Endothelial cell of umbilical vein (primary cell): ENCODE results near the gene FGF19. TPM values are rescaled to one million over a fixed set of nuclear protein-coding genes. Genes with fewer than 3 reads are reported as not detected.

ENCODE experiments used
- BruUV-seq: library from RNA; stranded (reverse); fragments of 400-500 nt; replicated peaks from 2 replicates; lab custom pipeline; 2021; lab: Mats Ljungman, UMichigan
- CTCF ChIA-PET: fragments of 300-600, 350-600 bp; sonication (Branson Sonifier 250); formaldehyde crosslinking; loops from one replicate; lab custom pipeline; 2021; ENCODE audit warnings: antibody characterized with exemption, inconsistent platforms; lab: Charles Lee
- POLR2A ChIA-PET: fragments of 300-600, 350-600 bp; sonication (Branson Sonifier 250); formaldehyde crosslinking; loops from one replicate; lab custom pipeline; 2021; ENCODE audit warnings: antibody characterized with exemption, inconsistent platforms; lab: Charles Lee
- DNase-seq: peaks from one replicate; pipeline ENCODE4 v3.0.0-alpha.2; 2011; ENCODE audit warnings: low read depth, low spot score
- FAIRE-seq: peaks from 2 replicates; lab custom pipeline; 2011; peaks lifted over from hg19 to GRCh38; lab: Jason Lieb, UNC
- H2AFZ ChIP-seq: 2 replicates; pipeline ENCODE4 v1.6.0; 2012; ENCODE audit warnings: low read depth, low read length, control low read depth, inconsistent platforms
- H3K27ac ChIP-seq: 2 replicates; pipeline ENCODE4 v1.5.1; 2011; ENCODE audit warnings: low read depth, mild to moderate bottlenecking, control low read depth, low read length, moderate library complexity; ENCODE audit not compliant: insufficient read depth
- H3K27me3 ChIP-seq, 2 experiments: 2 replicates each; pipeline versions ENCODE4 v1.6.0 to v1.6.1; 2011; ENCODE audit warnings: low read length in 2 of 2, mixed read lengths in 1 of 2; ENCODE audit not compliant: control insufficient read depth in 2 of 2, insufficient read depth in 2 of 2
- H3K36me3 ChIP-seq, 2 experiments: 2 replicates in 1 of 2; 3 replicates in 1 of 2; pipeline ENCODE4 v1.5.1; 2011; ENCODE audit warnings: low read length in 2 of 2, mild to moderate bottlenecking in 1 of 2, moderate library complexity in 1 of 2; ENCODE audit not compliant: control insufficient read depth in 2 of 2, insufficient read depth in 2 of 2; ENCODE audit errors: extremely low read depth in 1 of 2
- H3K4me1 ChIP-seq: 3 replicates; pipeline ENCODE4 v1.5.1; 2011; ENCODE audit warnings: mild to moderate bottlenecking, low read length; ENCODE audit not compliant: control insufficient read depth, insufficient read depth; ENCODE audit errors: extremely low read depth
- H3K4me2 ChIP-seq: 2 replicates; pipeline ENCODE4 v1.6.1; 2011; ENCODE audit warnings: low read length, control low read depth, mixed read lengths; ENCODE audit not compliant: insufficient read depth
- H3K4me3 ChIP-seq, 3 experiments: fragments of 200-600 bp in 1 of 3; sonication (generic), shearing (Covaris generic) in 1 of 3; replicated peaks in 1 of 3; 2 replicates each; pipeline ENCODE4 v1.5.1; 2011 to 2016; ENCODE audit warnings: control low read depth in 3 of 3, low read length in 3 of 3, mild to moderate bottlenecking in 2 of 3, inconsistent platforms in 1 of 3, low read depth in 1 of 3, moderate library complexity in 1 of 3; ENCODE audit not compliant: insufficient read depth in 1 of 3
- H3K79me2 ChIP-seq: 2 replicates; pipeline ENCODE4 v1.6.0; 2012; ENCODE audit warnings: low read length, inconsistent platforms; ENCODE audit not compliant: control insufficient read depth, insufficient read depth
- H3K9ac ChIP-seq: replicated peaks from 2 replicates; pipeline ENCODE3; 2011; ENCODE audit warnings: low read length, control low read depth; ENCODE audit not compliant: insufficient read depth; ENCODE audit errors: extremely low read depth
- H3K9me1 ChIP-seq: replicated peaks from 3 replicates; pipeline ENCODE4 v1.6.0; 2011; ENCODE audit warnings: mild to moderate bottlenecking, low read length; ENCODE audit not compliant: control insufficient read depth, insufficient read depth; ENCODE audit errors: extremely low read depth
- H3K9me3 ChIP-seq: replicated peaks from 2 replicates; pipeline ENCODE4 v1.5.1; 2012; ENCODE audit warnings: low read length, inconsistent platforms; ENCODE audit not compliant: control insufficient read depth, insufficient read depth
- H4K20me1 ChIP-seq: replicated peaks from 2 replicates; pipeline ENCODE3; 2011; ENCODE audit warnings: mild to moderate bottlenecking, low read length; ENCODE audit not compliant: control insufficient read depth, insufficient read depth; ENCODE audit errors: extremely low read depth
- EZH2 ChIP-seq: IDR thresholded peaks from 2 replicates; pipeline ENCODE4 v1.6.1; 2012; ENCODE audit warnings: borderline replicate concordance, low read depth, mild to moderate bottlenecking, moderate library complexity, low read length, inconsistent platforms; ENCODE audit not compliant: severe bottlenecking
- FOS ChIP-seq: IDR thresholded peaks from 2 replicates; pipeline ENCODE4 v1.6.1; 2011; ENCODE audit warnings: mild to moderate bottlenecking, low read length, moderate library complexity, borderline replicate concordance; ENCODE audit not compliant: insufficient read depth
- GATA2 ChIP-seq: IDR thresholded peaks from 2 replicates; pipeline ENCODE4 v1.7.0; 2011; ENCODE audit warnings: low read depth, mild to moderate bottlenecking, moderate library complexity, mixed read lengths, low read length; ENCODE audit not compliant: insufficient read length, insufficient read depth
- JUN ChIP-seq: IDR thresholded peaks from 2 replicates; pipeline ENCODE4 v1.6.1; 2011; ENCODE audit warnings: borderline replicate concordance, low read depth; ENCODE audit not compliant: insufficient read length, insufficient read depth
- MAX ChIP-seq: IDR thresholded peaks from 2 replicates; pipeline ENCODE4 v1.6.1; 2011; ENCODE audit not compliant: insufficient read depth, insufficient read length
- MYC ChIP-seq: IDR thresholded peaks from one replicate; pipeline ENCODE4 v1.6.1; 2011; ENCODE audit warnings: mild to moderate bottlenecking, low read depth, low read length
- POLR2A ChIP-seq: IDR thresholded peaks from 2 replicates; pipeline ENCODE4 v1.6.1; 2012; ENCODE audit warnings: low read depth, mild to moderate bottlenecking, control low read depth, low read length
- POLR2AphosphoS5 ChIP-seq: IDR thresholded peaks from 2 replicates; pipeline ENCODE4 v1.6.1; 2012; ENCODE audit warnings: low read depth, mild to moderate bottlenecking, control low read depth, low read length, moderate library complexity; ENCODE audit not compliant: insufficient read depth
- dilution Hi-C: fragments of 300-500 bp; cut with MboI; formaldehyde crosslinking; loops from one replicate; pipeline ENCODE4 v1.15.0; 2019; ENCODE audit warnings: low sequenced_read_pairs; ENCODE audit not compliant: extremely low pct_ligation_motif_present
- intact Hi-C: fragments of 100-400 bp; cut with micrococcal nuclease; formaldehyde crosslinking; loops from one replicate; pipeline ENCODE4 v1.10.0; 2022
- polyA plus RNA-seq, 4 experiments: library from polyadenylated mRNA; depleted of rRNA in 3 of 4; stranded (reverse) in 3 of 4; unstranded in 1 of 4; fragments of >200 nt; gene quantifications; 2 replicates each; pipeline versions ENCODE4 v1.2.1 to v1.2.3, GENCODE V29; 2011 to 2012; ENCODE audit warnings: missing spikeins in 1 of 4
- total RNA-seq: library from RNA; stranded (reverse); gene quantifications from 2 replicates; pipeline ENCODE4 v1.2.3, GENCODE V29; 2021
- TF ChIP-seq, protein P1 (sequence below), 2 donors: IDR thresholded peaks; 1 replicate in 1 of 2; 2 replicates in 1 of 2; pipeline ENCODE4 v1.5.1; 2011; ENCODE audit warnings: low read length in 2 of 2, mild to moderate bottlenecking in 2 of 2, moderate library complexity in 2 of 2, control low read depth in 1 of 2, inconsistent platforms in 1 of 2, low read depth in 1 of 2; ENCODE audit not compliant: insufficient read depth in 1 of 2; ENCODE audit errors: extremely low read depth in 1 of 2

FGF19 gene
- total and polyA plus RNA-seq, 2 donors (not counting 3 experiments of a cell fraction or from before 2014, with no cell fraction given), result 0.03 TPM; not detected in 1

DNA sequence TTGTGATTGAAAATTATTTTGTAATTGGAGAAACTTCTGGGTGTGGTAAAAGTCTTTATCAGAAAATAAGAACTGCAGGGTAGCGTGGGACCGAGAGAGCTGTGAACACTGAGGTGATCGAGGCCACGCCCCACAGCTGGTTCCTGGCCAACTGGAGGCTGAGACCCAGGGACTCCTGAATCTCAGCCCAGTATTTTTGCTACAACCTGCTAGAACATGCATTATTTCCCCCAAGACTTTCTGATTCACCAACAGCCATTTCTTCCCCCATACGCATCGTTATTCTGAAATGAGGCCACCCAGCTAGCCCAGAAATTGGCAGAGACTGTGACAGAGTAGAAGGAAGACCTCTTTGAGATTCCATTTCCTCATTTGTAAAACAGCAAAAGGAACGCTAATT, 3.4 kb upstream of the FGF19 start:
- H3K4me2 ChIP-seq, result no peak overlapping the region
- no peak overlapping the region for H3K27ac ChIP-seq
- peaks cover 43 to 49% of the 10 kb centered on the region in 2 experiments for H3K27me3 ChIP-seq
- no peak overlapping the region for H3K4me3 ChIP-seq
- no TSS peak for BruUV-seq
- no peaks in the 10 kb centered on the region for H3K9me3 ChIP-seq
- dilution Hi-C loops, result no loop called here
- intact Hi-C loops, result no loop called here
- H3K79me2 ChIP-seq, result no peaks in the 10 kb centered on the region
- ChIA-PET POLR2A (interaction anchor here (0.5 kb wide), 1 partner anchor 88 kb away, joined by 4 read pairs; no protein-coding TSS in a partner anchor), CTCF (interaction anchor here (1.0 to 2.4 kb wide), 6 partner anchors 11 to 460 kb away, joined by 3 to 9 read pairs (median 4); no protein-coding TSS in a partner anchor)
- no peaks in the 10 kb centered on the region for H3K9me1 ChIP-seq
- DNase-seq, result no peak
- no peak for TF ChIP-seq MYC
- TF ChIP-seq MAX, result no peak
- TF ChIP-seq, protein P1, sequence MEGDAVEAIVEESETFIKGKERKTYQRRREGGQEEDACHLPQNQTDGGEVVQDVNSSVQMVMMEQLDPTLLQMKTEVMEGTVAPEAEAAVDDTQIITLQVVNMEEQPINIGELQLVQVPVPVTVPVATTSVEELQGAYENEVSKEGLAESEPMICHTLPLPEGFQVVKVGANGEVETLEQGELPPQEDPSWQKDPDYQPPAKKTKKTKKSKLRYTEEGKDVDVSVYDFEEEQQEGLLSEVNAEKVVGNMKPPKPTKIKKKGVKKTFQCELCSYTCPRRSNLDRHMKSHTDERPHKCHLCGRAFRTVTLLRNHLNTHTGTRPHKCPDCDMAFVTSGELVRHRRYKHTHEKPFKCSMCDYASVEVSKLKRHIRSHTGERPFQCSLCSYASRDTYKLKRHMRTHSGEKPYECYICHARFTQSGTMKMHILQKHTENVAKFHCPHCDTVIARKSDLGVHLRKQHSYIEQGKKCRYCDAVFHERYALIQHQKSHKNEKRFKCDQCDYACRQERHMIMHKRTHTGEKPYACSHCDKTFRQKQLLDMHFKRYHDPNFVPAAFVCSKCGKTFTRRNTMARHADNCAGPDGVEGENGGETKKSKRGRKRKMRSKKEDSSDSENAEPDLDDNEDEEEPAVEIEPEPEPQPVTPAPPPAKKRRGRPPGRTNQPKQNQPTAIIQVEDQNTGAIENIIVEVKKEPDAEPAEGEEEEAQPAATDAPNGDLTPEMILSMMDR (IDR thresholded peaks at IDR 0.05; ENCODE audit: extremely low read depth in 1 of 2, insufficient read depth in 1 of 2, low read depth in 1 of 2, low read length in 2 of 2), result no peak
- no peak for TF ChIP-seq POLR2AphosphoS5
- no peak for TF ChIP-seq GATA2
- no peak for TF ChIP-seq POLR2A
- no peak for TF ChIP-seq JUN
- no peak for TF ChIP-seq EZH2
- no peak for TF ChIP-seq FOS
- H4K20me1 ChIP-seq, result no peaks in the 10 kb centered on the region
- no peak overlapping the region for H2AFZ ChIP-seq
- no peak overlapping the region for H3K9ac ChIP-seq
- no peak for FAIRE-seq
- H3K36me3 ChIP-seq, result no peaks in the 10 kb centered on the region
- no peaks in the 10 kb centered on the region for H3K4me1 ChIP-seq
